HG02938 (cell line): ENCODE data around the gene DAO.
"Not testable (repeated sequence)": the region's sequence is repeated elsewhere in the genome, so short reads cannot be mapped to it uniquely, and the experiment has no call there.

Experiments
- ATAC-seq: cut with Tn5 transposase; IDR thresholded peaks from one replicate; pipeline ENCODE4 v1.9.1; 2021; ENCODE audit warnings: mild to moderate bottlenecking, moderate library complexity; ENCODE audit not compliant: unreplicated experiment

The DAO gene

DNA sequence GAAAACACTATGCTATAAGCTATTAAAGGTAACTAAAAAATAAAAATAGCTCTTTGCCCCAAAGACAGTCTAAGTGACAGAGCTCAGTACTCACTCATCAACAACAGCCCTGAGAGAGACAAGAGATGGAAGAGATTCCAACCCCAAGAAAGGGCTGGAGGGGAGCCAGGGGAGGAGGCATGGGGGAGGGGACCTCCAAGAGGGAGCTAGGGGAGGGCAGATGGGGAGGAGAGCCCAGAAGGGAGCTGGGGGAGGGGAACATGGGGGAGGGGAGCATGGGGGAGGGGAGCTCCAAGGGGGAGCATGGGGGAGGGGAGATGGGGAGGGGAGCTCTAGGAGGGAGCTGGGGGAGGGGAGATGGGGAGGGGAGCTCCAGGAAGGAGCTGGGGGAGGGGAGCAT lies 30.2 kb upstream of the DAO start:
- ATAC-seq = no peak

DNA sequence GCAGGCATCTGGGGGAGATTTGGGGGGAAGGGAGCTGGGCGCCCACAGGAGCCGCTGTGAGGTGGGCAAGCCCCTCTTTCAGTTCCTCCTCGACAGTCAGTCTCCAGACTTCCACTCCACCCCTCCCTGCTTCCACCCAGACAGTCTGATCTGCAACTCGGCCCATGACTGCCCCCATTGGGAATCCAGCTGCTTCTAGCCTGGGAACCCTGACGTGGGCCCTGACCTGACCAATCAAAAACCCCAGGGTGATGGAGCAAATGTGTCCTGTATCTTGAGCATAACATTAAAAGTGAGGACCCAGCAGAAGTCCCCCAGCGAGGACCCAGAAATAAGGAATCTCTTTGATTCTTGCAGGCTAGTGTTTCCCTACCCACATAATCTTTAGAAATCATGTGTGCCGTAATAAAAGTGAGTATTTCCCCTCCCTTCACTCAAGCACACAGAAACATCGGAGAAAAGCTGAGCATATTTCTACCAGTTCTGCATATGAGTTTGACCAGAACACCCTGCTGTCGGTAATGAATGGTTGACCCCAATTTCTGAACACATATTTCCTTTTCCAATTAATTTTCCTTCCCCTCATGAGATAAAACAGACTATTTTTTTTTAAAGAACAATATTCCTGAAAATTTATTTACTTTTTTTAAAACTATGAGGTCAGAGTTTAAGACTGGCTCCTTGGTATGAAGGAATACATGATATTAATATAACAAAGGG lies 28.9 kb upstream of the DAO start:
- ATAC-seq = peak; percentile 51

DNA sequence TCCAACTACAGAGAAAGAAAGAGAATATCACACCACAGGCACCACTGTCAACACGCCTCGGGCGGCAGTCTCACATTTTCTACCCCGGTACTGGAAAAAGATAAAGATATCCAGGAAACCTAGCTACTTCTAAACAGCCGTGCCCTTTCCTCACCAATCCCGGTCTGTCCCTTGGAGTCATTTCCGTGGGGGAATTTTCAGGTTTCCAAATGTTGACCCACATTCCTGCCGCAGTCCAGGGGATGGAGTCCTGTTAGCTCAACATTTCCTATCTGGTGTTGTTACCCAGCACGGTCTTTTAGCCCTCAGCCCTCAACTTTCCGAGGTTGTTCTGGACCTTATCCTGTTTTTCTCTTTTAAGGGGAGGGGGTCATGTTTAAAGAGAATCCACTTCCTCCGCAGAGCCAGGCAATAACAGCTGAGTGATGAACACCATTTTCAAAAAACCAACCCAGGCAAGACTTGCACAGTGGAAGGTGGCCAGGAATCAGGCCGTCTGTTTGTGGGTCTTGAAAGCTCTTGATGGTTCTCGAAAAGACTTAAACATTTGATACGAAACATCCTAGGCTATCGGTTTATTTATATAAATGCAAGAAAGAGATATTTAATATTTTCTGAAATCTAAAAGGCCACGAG lies 27.1 kb upstream of the DAO start:
- no peak for ATAC-seq

DNA sequence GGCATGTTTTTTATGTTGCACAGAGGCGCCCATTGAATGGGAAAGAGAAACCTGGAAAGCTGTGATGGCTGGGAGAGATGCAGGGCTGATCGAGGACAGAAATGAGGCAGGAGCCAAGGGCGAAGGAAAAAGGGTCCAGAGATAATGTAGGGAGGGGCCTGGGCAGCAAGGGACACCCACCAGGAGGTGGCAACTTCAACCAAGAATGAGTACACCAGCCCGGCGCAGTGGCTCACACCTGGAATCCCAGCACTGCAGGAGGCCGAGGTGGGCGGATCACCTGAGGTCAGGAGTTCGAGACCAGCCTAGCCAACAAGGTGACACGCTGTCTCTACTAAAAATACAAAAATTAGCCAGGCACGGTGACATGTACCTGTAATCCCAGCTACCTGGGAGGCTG lies 26.5 kb upstream of the DAO start:
- no peak for ATAC-seq

DNA sequence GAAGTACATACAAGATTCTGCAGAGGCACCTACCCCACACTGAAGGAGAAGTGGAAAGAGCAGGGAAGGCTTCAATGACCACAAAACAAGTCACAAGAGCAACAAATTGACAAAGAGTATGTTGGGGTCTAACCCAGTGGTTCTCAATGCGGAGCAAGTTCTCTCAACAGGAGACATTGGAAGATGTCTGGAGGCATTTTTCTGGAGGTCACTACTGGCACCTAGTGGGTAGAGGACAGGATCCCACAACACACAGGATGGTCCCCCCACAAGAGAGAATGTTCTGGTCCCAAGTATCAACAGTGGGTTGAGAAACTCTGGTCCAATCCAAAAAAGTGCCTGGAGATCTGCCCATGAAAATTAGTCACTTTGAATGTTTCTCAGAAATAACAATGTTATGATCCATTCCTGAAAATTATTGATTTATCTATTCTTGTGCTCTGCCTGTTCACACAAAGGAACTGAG lies 25.9 kb upstream of the DAO start:
- no peak for ATAC-seq

GRCh38 chr12:108854451-108855283 lies 25.2 kb upstream of the DAO start:
- no peak for ATAC-seq

- no peak for ATAC-seq
These were observed 24.4 kb upstream of the DAO start for GRCh38 chr12:108855284-108856169.

GRCh38 chr12:108856170-108856427 lies 23.8 kb upstream of the DAO start:
- no peak for ATAC-seq

DNA sequence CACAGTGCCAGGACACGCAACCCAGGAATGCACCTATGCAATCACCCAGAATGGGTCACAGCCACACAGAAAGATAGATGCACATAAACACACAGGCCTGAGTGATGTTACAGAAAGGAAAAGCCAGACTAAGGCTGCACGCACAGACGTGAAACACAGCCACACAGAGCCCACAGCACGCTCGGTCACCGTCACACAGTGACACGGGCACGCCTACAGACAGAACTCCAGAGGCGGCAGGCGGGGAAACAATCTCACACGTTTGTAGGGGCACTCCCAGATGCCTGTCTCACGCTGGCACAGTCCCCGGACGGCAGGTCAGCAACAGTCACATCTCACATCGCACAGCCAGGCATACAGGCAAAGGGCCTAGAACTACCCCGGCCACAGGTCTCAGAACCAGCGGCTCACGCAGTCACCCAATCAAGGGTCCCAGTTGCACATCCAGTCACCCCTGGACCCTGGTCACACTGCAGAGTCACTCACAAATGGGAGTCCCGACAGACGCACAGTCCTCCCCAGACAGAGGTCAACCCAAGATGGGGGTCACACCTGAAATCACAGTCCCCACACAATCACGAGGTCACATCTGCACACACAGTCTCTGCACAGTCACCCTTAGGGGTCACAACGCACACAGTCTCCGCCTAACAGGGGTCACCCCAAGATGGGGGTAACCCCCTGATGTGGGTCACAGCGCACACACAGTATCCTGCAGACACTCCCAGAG lies 23.3 kb upstream of the DAO start:
- ATAC-seq = peak; percentile 26

DNA sequence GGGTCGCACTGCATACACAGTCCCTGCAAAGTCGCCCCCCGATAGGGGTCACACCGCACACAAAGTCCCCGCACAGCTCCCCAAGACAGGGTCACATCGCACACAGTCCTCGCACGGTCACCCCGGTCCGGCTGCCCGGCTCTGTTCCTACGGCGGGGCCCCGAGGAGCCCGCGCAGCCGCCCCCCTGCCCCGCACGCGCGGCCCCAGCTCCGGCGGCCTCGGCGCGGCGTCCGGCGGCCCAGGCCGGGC lies 22.8 kb upstream of the DAO start:
- ATAC-seq = peak; percentile 25

- ATAC-seq = no peak
These were observed 21.4 kb upstream of the DAO start for GRCh38 chr12:108858311-108859074.

GRCh38 chr12:108859141-108859922 lies 20.6 kb upstream of the DAO start:
- ATAC-seq = not testable (repeated sequence)

DNA sequence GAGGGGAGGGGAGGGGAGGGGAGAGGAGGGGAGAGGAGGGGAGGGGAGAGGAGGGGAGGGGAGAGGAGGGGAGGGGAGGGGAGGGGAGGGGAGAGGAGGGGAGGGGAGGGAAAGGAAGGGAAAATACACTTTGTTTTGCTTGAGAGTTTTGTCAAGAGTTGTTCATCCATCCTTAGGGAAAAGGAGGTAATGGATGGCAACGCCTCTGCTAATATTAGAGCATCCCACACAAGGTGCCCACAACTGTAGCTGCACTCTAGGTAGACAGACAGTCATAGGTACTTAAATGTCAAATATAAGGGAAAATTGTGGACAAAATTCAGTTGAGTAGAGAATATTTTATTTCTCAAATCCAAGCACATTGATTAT lies 20.0 kb upstream of the DAO start:
- ATAC-seq = no peak

GRCh38 chr12:108860443-108860842 lies 19.4 kb upstream of the DAO start:
- no peak for ATAC-seq

GRCh38 chr12:108861878-108862587 lies 17.9 kb upstream of the DAO start:
- no peak for ATAC-seq

DNA sequence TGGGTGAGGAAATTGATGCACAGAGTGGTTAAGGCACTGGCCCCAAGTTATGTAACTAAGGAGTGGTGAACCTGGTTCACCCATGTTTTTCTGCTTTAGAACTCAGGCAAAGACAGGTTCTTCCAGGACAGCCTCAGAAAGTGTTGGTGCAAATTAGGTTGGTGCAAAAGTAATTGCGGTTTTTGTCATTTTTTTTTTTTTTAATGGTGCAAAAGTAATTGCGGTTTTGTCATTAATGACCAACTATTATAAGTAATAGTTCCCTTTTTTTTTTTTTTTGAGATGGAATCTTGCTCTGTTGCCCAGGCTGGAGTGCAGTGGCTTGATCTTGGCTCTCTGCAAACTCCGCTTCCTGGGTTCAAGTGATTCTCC lies 17.3 kb upstream of the DAO start:
- no peak for ATAC-seq

GRCh38 chr12:108865169-108865568 lies 14.7 kb upstream of the DAO start:
- no peak for ATAC-seq

- not testable (repeated sequence) for ATAC-seq
These were observed 13.8 kb upstream of the DAO start for GRCh38 chr12:108866083-108866482.

- no peak for ATAC-seq
These were observed 11.1 kb upstream of the DAO start for GRCh38 chr12:108868781-108869180.
